NCI-H82 treated with DMSO at 0.1 percent for 48 hours (cell line): Measurements from ENCODE around the gene CNTRL.
"Not testable (repeated sequence)": the region's sequence is repeated elsewhere in the genome, so short reads cannot be mapped to it uniquely, and the experiment has no call there.

ENCODE experiments used
- DNase-seq: peaks from one replicate; lab custom pipeline; 2025; ENCODE audit not compliant: unreplicated experiment; lab: John Stamatoyannopoulos, UW

Gene CNTRL

GRCh38 chr9:121178676-121179372 lies 104.1 kb downstream of the CNTRL start:
- DNase-seq = no peak

- DNase-seq = not testable (repeated sequence)
Observed at GRCh38 chr9:121179373-121179721, 104.6 kb downstream of the CNTRL start.

- DNase-seq = no peak
Observed at GRCh38 chr9:121179930-121180681, 105.4 kb downstream of the CNTRL start.

- DNase-seq = no peak
Observed at GRCh38 chr9:121182101-121182836, 107.5 kb downstream of the CNTRL start.

- no peak for DNase-seq
Observed at GRCh38 chr9:121182989-121183388, 108.2 kb downstream of the CNTRL start.

DNA sequence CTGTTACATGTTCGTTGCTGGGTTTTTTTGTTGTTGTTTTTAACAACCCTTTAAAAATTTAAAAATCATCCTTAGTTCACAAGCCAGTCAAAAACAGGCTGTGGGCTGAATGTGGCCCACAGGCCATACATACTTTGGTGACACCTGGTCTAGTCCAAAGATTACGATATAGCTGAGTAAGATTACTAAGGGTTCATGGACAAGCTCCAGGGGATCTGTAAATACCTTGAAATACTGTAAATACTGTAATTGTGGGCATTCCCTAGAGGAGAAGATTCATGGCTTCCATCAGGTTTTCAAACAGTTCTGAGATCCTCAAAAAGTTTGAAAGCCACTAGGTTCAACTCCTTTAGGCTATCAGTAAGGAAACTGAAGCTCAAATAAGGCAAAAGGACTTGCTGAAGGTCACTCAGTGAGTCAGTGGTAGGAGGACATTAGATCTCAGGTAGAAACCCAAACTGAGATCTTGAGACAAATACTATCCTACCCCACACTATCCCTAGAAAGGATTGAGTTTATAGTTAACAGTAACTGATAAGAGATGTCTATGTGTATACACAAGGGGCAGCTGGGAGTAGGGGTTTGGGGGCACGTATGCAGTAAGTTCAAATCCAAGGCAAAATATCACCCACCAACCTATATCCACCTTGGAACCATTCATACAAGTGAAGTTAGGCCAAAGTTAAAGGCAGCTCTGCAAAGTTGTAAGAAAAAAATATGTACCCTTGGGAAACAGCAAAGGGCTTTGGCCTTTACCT lies 109.1 kb downstream of the CNTRL start:
- no peak for DNase-seq

- no peak for DNase-seq
Observed at GRCh38 chr9:121184463-121184862, 109.7 kb downstream of the CNTRL start.

GRCh38 chr9:121185178-121185745 lies 110.5 kb downstream of the CNTRL start:
- DNase-seq = no peak

DNA sequence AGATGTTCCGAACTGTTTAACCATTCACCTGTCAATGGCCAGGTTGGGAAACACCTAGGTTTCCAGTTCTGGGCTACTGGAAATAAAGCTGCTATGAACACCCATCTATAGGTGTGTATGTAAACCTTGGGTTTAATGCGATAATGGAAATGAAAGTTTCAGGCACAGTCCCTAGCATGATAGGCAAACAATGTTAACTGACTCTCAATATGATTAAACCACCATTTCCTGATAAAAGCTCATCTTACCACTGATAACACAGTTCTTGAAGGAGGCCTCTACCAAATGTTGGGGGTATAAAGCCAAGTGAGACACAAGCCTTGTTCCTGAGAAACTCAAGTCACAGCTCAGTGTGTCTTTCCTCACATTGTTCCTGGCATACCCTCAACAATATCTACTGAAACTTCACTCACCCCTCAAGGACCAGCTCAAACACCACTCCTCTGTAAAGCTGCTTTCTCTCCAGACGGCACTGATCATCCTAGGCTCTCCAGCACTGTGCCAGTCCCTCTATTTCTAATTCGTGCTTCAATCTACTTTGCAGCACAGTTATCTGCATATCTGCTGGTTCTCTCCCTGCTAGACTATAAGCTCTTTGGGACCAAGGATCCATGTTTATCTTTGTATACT lies 111.1 kb downstream of the CNTRL start:
- no peak for DNase-seq

DNA sequence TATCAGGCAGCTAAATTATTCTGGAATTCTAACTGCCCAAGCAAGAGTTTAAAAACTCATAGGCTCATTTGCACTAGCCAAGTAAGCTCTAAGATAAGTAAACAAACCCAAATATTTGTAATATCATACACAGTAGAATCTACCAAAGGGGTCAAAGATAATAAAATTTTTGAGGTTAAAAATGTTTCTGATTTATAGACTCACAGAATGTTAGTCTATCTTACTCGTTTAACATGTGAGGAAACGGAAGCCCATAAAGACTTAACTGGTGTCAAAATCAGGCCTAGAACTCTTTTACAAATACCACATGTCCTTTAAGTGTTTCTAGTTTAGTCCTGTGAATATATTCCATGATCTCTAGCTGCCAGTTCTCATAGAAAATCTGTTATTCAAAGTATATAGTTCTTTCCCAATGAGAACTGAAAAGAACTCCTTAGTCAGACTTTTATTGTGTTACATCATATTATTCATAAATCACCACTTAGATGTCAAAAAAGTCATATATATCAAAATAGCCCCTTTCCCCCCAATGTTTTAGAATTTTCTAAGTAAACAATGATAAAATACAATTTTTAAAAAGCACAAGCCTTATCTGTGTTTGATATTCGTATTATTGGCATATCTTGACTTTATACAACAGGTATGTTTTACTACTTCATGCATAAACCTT lies 113.0 kb downstream of the CNTRL start:
- DNase-seq = no peak

GRCh38 chr9:121189006-121189405 lies 114.3 kb downstream of the CNTRL start:
- DNase-seq = no peak

- DNase-seq = no peak
Observed at GRCh38 chr9:121189660-121190059, 114.9 kb downstream of the CNTRL start.

DNA sequence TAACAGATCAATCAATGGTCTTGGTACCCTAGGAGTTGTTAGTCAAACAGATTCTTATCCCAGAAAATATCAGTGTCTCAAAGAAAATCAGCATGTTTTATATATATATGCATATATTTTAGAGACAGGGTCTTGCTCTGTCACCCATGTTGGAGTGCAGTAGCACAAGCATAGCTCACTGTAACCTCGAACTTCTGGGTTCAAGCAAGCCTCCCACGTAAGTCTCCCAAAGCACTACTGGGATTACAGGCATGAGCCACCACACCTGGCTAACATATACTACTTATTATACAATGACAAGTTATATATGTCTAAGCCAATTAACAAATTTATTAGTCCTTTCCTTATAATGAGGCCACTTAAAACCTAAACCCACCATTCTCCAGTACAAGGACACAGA lies 116.5 kb downstream of the CNTRL start:
- no peak for DNase-seq

GRCh38 chr9:121192518-121192917 lies 117.8 kb downstream of the CNTRL start:
- no peak for DNase-seq

DNA sequence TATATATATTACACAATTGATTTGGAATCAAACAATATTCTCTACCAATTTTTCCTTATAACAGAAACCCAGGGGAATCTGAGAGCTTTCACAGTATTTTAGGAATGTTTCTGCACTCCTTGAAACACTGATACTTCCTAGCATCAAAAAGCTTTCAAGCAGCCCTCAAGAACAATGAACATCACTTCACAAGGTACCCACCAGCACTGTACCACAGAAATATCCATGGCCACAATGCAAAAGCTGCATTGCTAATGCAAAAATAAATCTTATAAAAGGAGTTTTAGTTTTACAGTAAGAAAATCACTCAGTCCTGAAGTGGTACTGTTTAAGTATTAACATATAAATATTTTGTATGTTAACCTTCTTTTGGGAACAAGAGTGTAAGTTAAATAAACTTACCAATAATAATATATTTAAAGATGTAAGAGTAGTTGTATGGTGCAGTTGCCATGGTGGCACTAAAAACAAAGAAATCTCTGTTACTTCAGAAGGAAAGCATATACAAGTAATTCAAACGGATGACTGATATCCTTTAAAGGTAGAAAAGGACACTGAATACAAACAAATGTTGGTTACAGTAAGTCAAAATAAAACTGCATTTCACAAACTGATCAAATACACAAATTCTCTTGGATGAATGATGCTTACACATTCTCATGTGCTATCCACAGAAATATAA lies 118.3 kb downstream of the CNTRL start:
- no peak for DNase-seq

- no peak for DNase-seq
Observed at GRCh38 chr9:121194730-121195129, 120.0 kb downstream of the CNTRL start.

GRCh38 chr9:121196389-121196788 lies 121.6 kb downstream of the CNTRL start:
- DNase-seq = no peak

DNA sequence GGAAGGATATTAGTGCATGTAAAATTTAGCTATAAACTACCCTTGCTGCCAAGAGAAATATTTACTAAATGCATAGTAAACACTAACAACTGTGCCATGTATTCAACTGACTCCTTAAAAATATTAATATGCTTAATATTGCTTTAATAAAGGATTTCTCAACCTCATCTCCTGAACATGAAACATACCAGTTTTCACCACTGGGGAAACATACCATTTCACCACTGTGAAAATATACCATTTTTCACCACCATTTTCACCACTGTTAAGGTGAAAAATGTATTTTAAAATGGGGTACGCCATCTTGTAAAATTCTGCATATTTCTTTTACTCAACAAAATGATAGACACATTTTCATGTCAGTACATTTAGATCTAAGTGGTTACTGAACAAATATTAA lies 122.4 kb downstream of the CNTRL start:
- DNase-seq = no peak

GRCh38 chr9:121198512-121199042 lies 123.8 kb downstream of the CNTRL start:
- no peak for DNase-seq
